K562 (cell line): ENCODE measurements around the gene GLI3. TPM values are rescaled to one million over a fixed set of nuclear protein-coding genes. Genes with fewer than 3 reads are reported as not detected.

Experiments used
- ATAC-seq: fragments of 200-7000 bp; cut with Tn5 transposase; 3 replicates; pipeline ENCODE4 v1.9.1; 2020; ENCODE audit warnings: moderate library complexity
- BruUV-seq: library from RNA; stranded (reverse); fragments of 400-500 nt; replicated peaks from 2 replicates; lab custom pipeline; 2021; lab: Mats Ljungman, UMichigan
- CTCF ChIA-PET: fragments of 300-600 bp; formaldehyde crosslinking; extraction: SDS; loops from one replicate; lab custom pipeline; 2021; ENCODE audit warnings: low intra/inter-chr PET ratio; lab: Yijun Ruan, JAX
- POLR2A ChIA-PET: fragments of 300-600, 350-650 bp; sonication (Branson Sonifier 250); formaldehyde crosslinking; extraction: SDS; loops from one replicate; lab custom pipeline; 2021; ENCODE audit warnings: antibody characterized with exemption, inconsistent platforms; lab: Yijun Ruan, JAX
- DNase-seq, 4 experiments: peaks; one replicate each; pipeline versions ENCODE4 v3.0.0 to v3.0.0-alpha.2; 2011 to 2018; ENCODE audit warnings: low spot score in 3 of 4, mixed read lengths in 3 of 4; ENCODE audit errors: extremely low read depth in 1 of 4
- FAIRE-seq: peaks from 2 replicates; lab custom pipeline; 2011; peaks lifted over from hg19 to GRCh38; lab: Jason Lieb, UNC
- H2AFZ ChIP-seq: 2 replicates; pipeline ENCODE4 v1.6.0; 2011; ENCODE audit warnings: low read depth, low read length, control low read depth, inconsistent platforms
- H3K27ac ChIP-seq: fragments of 200-600 bp; 3 replicates; pipeline ENCODE4 v1.8.0; 2011; ENCODE audit warnings: low read depth, mild to moderate bottlenecking, control low read depth, inconsistent platforms, low read length, moderate library complexity, mixed read lengths; ENCODE audit errors: extremely low read depth
- H3K27me3 ChIP-seq, 2 experiments: fragments of 300-600 bp in 1 of 2; 2 replicates in 1 of 2; 3 replicates in 1 of 2; pipeline versions ENCODE4 v1.6.0 to v1.8.0; 2011; ENCODE audit warnings: inconsistent platforms in 2 of 2, low read length in 2 of 2, mild to moderate bottlenecking in 1 of 2, mixed read lengths in 1 of 2, moderate library complexity in 1 of 2; ENCODE audit not compliant: control insufficient read depth in 2 of 2, insufficient read depth in 2 of 2
- H3K36me3 ChIP-seq: fragments of 300-600 bp; 3 replicates; pipeline ENCODE4 v1.8.0; 2011; ENCODE audit warnings: mild to moderate bottlenecking, low read length, inconsistent platforms; ENCODE audit not compliant: control insufficient read depth, insufficient read depth
- H3K4me1 ChIP-seq, 2 experiments: fragments of 200-600 bp in 1 of 2; replicated peaks in 1 of 2; 2 replicates in 1 of 2; 3 replicates in 1 of 2; pipeline versions ENCODE4 v1.5.1 to v1.8.0; 2011; ENCODE audit warnings: inconsistent platforms in 2 of 2, low read length in 2 of 2, mild to moderate bottlenecking in 1 of 2, mixed read lengths in 1 of 2, moderate library complexity in 1 of 2; ENCODE audit not compliant: control insufficient read depth in 2 of 2, insufficient read depth in 2 of 2
- H3K4me2 ChIP-seq: 2 replicates; pipeline ENCODE4 v1.6.1; 2011; ENCODE audit warnings: low read length, control low read depth, inconsistent platforms, mixed read lengths; ENCODE audit not compliant: insufficient read depth
- H3K4me3 ChIP-seq: fragments of 200-600 bp; sonication (generic), shearing (Covaris generic); 2 replicates; pipeline ENCODE4 v1.5.1; 2016; ENCODE audit warnings: control low read depth, inconsistent platforms
- H3K79me2 ChIP-seq: fragments of 200-600 bp; 3 replicates; pipeline ENCODE4 v1.8.0; 2011; ENCODE audit warnings: low read length, inconsistent platforms; ENCODE audit not compliant: control insufficient read depth, insufficient read depth
- H3K9ac ChIP-seq, 2 experiments: 2 replicates each; pipeline versions ENCODE4 v1.6.0 to v1.6.1; 2011; ENCODE audit warnings: low read depth in 2 of 2, low read length in 2 of 2, control low read depth in 1 of 2, inconsistent platforms in 1 of 2, mild to moderate bottlenecking in 1 of 2, mixed read lengths in 1 of 2; ENCODE audit not compliant: insufficient read depth in 1 of 2
- H3K9me1 ChIP-seq: one replicate; pipeline ENCODE4 v1.6.0; 2011; ENCODE audit warnings: inconsistent platforms, mild to moderate bottlenecking, low read length, moderate library complexity; ENCODE audit not compliant: control insufficient read depth, insufficient read depth
- H3K9me3 ChIP-seq: replicated peaks from 2 replicates; pipeline ENCODE4 v1.5.1; 2011; ENCODE audit warnings: low read depth, low read length, inconsistent platforms; ENCODE audit not compliant: control insufficient read depth, insufficient read depth
- H4K20me1 ChIP-seq: replicated peaks from 2 replicates; pipeline ENCODE4 v1.6.1; 2011; ENCODE audit warnings: low read length, inconsistent platforms, mixed read lengths; ENCODE audit not compliant: control insufficient read depth, insufficient read depth
- GABPB1 ChIP-seq: sonication (generic); formaldehyde crosslinking; IDR thresholded peaks from 2 replicates; pipeline ENCODE4 v1.8.0; 2022; ENCODE audit warnings: mild to moderate bottlenecking, missing genetic modification reagents
- MCM3 ChIP-seq: fragments of 450-650 bp; IDR thresholded peaks from 2 replicates; pipeline ENCODE4 v1.6.1; 2016
- TOE1 ChIP-seq, 2 experiments: fragments of 450-650 bp in 1 of 2; sonication (generic) in 1 of 2; formaldehyde crosslinking in 1 of 2; IDR thresholded peaks; 2 replicates each; pipeline versions ENCODE4 v1.7.1 to v1.8.0; 2016 to 2022; ENCODE audit warnings: borderline replicate concordance in 2 of 2, mild to moderate bottlenecking in 2 of 2, antibody characterized with exemption in 1 of 2, inconsistent platforms in 1 of 2, low read depth in 1 of 2, missing genetic modification reagents in 1 of 2, moderate library complexity in 1 of 2
- ZNF354B ChIP-seq: fragments of 250-450 bp; sonication (Bioruptor Pico); IDR thresholded peaks from 2 replicates; pipeline ENCODE4 v1.4.0; 2020
- WGBS: fragments of 100-300 bp; shearing (Covaris generic); methylation state at CpG from one replicate; pipeline ENCODE4 v1.1.6; 2016; ENCODE audit warnings: low coverage, mixed read lengths; ENCODE audit not compliant: insufficient coverage; ENCODE audit errors: missing lambda C conversion rate; 5-methylcytosine and 5-hydroxymethylcytosine counted together
- in situ Hi-C: fragments of 300-500 bp; cut with MboI; formaldehyde crosslinking; loops from 4 replicates; pipeline ENCODE4 v1.15.0; 2018; ENCODE audit warnings: inconsistent platforms, mixed read lengths
- intact Hi-C: fragments of 100-400 bp; cut with micrococcal nuclease; formaldehyde crosslinking; loops from 2 replicates; pipeline ENCODE4 v1.14.2; 2022
- polyA plus RNA-seq, 8 experiments: library from polyadenylated mRNA; depleted of rRNA in 4 of 8; stranded (reverse) in 5 of 8; unstranded in 3 of 8; fragments of >200 nt; fragmentation: Nextera tagmentation in 2 of 8; fragmentation: Illumina TruSeq in 1 of 8; extraction: Ambion mirVana in 2 of 8; extraction: Trizol in 1 of 8; gene quantifications; 2 replicates each; pipeline versions ENCODE4 v1.2.1 to v1.2.3, GENCODE V29; 2011 to 2014; ENCODE audit warnings: inconsistent platforms in 1 of 8, missing spikeins in 1 of 8
- total RNA-seq, 7 experiments: library from RNA; depleted of rRNA in 6 of 7; stranded (reverse); fragments of >200 nt in 6 of 7; fragmentation: Illumina TruSeq in 2 of 7; extraction: Trizol in 2 of 7; gene quantifications; 2 replicates each; pipeline versions ENCODE4 v1.2.1 to v1.2.3, GENCODE V29; 2011 to 2021; ENCODE audit warnings: low replicate concordance in 1 of 7
- TF ChIP-seq, protein P1 (sequence below): fragments of 250-450 bp; sonication (Bioruptor Pico); IDR thresholded peaks from 2 replicates; pipeline ENCODE4 v1.4.0; 2020
- TF ChIP-seq, protein P2 (sequence below): fragments of 250-450 bp; sonication (Bioruptor Pico); IDR thresholded peaks from 2 replicates; pipeline ENCODE4 v1.8.0; 2022; ENCODE audit warnings: moderate library complexity, mild to moderate bottlenecking, inconsistent platforms
- TF ChIP-seq, protein P3 (sequence below): IDR thresholded peaks from 2 replicates; pipeline ENCODE4 v1.6.1; 2011; ENCODE audit warnings: borderline replicate concordance, low read depth, mild to moderate bottlenecking, moderate library complexity, low read length; ENCODE audit not compliant: insufficient read depth, poor library complexity, severe bottlenecking

The GLI3 gene
- total and polyA plus RNA-seq, 9 of the 15 experiments (the other 6 are each of a cell fraction or from before 2014, with no cell fraction given) = 0.01 to 0.18 (median 0.07) TPM; not detected in 6

DNA sequence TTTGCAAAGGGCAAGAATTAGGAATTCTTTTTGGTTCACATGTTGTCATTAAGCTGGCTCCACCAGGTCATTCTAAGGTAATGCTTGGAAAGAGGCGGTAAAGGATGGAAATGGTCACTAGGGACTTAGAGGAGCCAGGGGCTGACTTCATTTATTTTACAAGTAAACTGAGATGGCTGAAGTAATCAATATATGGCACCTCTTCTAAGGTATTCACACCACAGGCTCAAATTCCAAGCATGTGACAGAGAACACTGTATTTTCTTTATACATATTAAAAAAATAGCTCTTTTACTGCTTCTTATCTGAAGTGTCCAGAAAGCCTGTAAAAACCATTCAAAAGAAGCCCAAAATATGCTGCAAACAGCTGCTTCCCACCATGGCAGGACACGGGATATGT, 239.0 kb downstream of the GLI3 start:
- Histone ChIP-seq H3K27ac (no peak overlapping the region), H3K27me3 (no peaks in the 10 kb centered on the region; a peak in 1 of 5 replicates), H3K9ac (no peak overlapping the region), H3K4me3 (no peak overlapping the region), H3K36me3 (no peaks in the 10 kb centered on the region), H3K4me2 (no peak overlapping the region), H4K20me1 (no peaks in the 10 kb centered on the region), H3K9me3 (no peaks in the 10 kb centered on the region), H3K4me1 (no peaks in the 10 kb centered on the region), H2AFZ (no peak overlapping the region), H3K79me2 (no peaks in the 10 kb centered on the region), H3K9me1 (no peaks in the 10 kb centered on the region)
- DNase-seq (no peak), FAIRE-seq (no peak), ATAC-seq (no peak)
- in situ Hi-C loops = no loop called here
- TF ChIP-seq MCM3 (no peak), TOE1 (IDR thresholded peaks at IDR 0.05; ENCODE audit: borderline replicate concordance) (no peak), TOE1 (CRISPR knock-in tag; IDR thresholded peaks at IDR 0.05; ENCODE audit: borderline replicate concordance, low read depth) (no peak), GABPB1 (no peak), ZNF354B (CRISPR knock-in tag) (no peak)
- TF ChIP-seq, protein P1, sequence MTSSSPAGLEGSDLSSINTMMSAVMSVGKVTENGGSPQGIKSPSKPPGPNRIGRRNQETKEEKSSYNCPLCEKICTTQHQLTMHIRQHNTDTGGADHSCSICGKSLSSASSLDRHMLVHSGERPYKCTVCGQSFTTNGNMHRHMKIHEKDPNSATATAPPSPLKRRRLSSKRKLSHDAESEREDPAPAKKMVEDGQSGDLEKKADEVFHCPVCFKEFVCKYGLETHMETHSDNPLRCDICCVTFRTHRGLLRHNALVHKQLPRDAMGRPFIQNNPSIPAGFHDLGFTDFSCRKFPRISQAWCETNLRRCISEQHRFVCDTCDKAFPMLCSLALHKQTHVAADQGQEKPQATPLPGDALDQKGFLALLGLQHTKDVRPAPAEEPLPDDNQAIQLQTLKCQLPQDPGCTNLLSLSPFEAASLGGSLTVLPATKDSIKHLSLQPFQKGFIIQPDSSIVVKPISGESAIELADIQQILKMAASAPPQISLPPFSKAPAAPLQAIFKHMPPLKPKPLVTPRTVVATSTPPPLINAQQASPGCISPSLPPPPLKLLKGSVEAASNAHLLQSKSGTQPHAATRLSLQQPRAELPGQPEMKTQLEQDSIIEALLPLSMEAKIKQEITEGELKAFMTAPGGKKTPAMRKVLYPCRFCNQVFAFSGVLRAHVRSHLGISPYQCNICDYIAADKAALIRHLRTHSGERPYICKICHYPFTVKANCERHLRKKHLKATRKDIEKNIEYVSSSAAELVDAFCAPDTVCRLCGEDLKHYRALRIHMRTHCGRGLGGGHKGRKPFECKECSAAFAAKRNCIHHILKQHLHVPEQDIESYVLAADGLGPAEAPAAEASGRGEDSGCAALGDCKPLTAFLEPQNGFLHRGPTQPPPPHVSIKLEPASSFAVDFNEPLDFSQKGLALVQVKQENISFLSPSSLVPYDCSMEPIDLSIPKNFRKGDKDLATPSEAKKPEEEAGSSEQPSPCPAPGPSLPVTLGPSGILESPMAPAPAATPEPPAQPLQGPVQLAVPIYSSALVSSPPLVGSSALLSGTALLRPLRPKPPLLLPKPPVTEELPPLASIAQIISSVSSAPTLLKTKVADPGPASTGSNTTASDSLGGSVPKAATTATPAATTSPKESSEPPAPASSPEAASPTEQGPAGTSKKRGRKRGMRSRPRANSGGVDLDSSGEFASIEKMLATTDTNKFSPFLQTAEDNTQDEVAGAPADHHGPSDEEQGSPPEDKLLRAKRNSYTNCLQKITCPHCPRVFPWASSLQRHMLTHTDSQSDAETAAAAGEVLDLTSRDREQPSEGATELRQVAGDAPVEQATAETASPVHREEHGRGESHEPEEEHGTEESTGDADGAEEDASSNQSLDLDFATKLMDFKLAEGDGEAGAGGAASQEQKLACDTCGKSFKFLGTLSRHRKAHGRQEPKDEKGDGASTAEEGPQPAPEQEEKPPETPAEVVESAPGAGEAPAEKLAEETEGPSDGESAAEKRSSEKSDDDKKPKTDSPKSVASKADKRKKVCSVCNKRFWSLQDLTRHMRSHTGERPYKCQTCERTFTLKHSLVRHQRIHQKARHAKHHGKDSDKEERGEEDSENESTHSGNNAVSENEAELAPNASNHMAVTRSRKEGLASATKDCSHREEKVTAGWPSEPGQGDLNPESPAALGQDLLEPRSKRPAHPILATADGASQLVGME (CRISPR knock-in tag) = no peak
- TF ChIP-seq, protein P2, sequence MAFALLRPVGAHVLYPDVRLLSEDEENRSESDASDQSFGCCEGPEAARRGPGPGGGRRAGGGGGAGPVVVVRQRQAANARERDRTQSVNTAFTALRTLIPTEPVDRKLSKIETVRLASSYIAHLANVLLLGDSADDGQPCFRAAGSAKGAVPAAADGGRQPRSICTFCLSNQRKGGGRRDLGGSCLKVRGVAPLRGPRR (CRISPR knock-in tag) = no peak
- TF ChIP-seq, protein P3, sequence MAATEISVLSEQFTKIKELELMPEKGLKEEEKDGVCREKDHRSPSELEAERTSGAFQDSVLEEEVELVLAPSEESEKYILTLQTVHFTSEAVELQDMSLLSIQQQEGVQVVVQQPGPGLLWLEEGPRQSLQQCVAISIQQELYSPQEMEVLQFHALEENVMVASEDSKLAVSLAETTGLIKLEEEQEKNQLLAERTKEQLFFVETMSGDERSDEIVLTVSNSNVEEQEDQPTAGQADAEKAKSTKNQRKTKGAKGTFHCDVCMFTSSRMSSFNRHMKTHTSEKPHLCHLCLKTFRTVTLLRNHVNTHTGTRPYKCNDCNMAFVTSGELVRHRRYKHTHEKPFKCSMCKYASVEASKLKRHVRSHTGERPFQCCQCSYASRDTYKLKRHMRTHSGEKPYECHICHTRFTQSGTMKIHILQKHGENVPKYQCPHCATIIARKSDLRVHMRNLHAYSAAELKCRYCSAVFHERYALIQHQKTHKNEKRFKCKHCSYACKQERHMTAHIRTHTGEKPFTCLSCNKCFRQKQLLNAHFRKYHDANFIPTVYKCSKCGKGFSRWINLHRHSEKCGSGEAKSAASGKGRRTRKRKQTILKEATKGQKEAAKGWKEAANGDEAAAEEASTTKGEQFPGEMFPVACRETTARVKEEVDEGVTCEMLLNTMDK = no peak
- intact Hi-C loops = no loop called here
- POLR2A ChIA-PET = no interaction called here
- 3% methylated on average over 2 of the region's 2 CpGs for WGBS
- CTCF ChIA-PET = interaction anchor here (0.6 kb wide), 1 partner anchor 9 kb away, joined by 3 read pairs; no protein-coding TSS in a partner anchor
- BruUV-seq = no TSS peak
